BJ (cell line): ENCODE results near the gene PACS2. TPM values are rescaled to one million over a fixed set of nuclear protein-coding genes. Genes with fewer than 3 reads are reported as not detected.

Source experiments
- CTCF ChIA-PET: fragments of 350-600 bp; formaldehyde crosslinking; extraction: SDS; loops from one replicate; lab custom pipeline; 2021; ENCODE audit warnings: antibody characterized with exemption, inconsistent platforms; lab: Yijun Ruan, JAX
- POLR2A ChIA-PET: fragments of 300-600 bp; sonication (Branson Sonifier 250); formaldehyde crosslinking; extraction: SDS; loops from one replicate; lab custom pipeline; 2021; ENCODE audit warnings: antibody characterized with exemption; lab: Charles Lee
- DNase-seq: peaks from one replicate; pipeline ENCODE4 v3.0.0-alpha.2; 2011; ENCODE audit warnings: low read depth
- H3K27me3 ChIP-seq: 2 replicates; pipeline ENCODE4 v1.6.0; 2011; ENCODE audit warnings: low read length; ENCODE audit not compliant: control insufficient read depth, insufficient read depth
- H3K36me3 ChIP-seq: 2 replicates; pipeline ENCODE4 v1.5.1; 2011; ENCODE audit warnings: low read length; ENCODE audit not compliant: control insufficient read depth, insufficient read depth
- H3K4me3 ChIP-seq: 2 replicates; pipeline ENCODE4 v1.5.1; 2011; ENCODE audit warnings: low read depth, mild to moderate bottlenecking, control low read depth, low read length
- polyA plus RNA-seq: library from polyadenylated mRNA; depleted of rRNA; stranded (reverse); fragments of >200 nt; gene quantifications from 2 replicates; pipeline ENCODE4 v1.2.3, GENCODE V29; 2011
- TF ChIP-seq, protein P1 (sequence below): IDR thresholded peaks from 2 replicates; pipeline ENCODE4 v1.5.1; 2011; ENCODE audit warnings: low read depth, mild to moderate bottlenecking, control low read depth, inconsistent platforms, low read length, moderate library complexity; ENCODE audit not compliant: insufficient read depth

Gene PACS2
- polyA plus RNA-seq, 1 experiment, result 21.4 TPM

DNA sequence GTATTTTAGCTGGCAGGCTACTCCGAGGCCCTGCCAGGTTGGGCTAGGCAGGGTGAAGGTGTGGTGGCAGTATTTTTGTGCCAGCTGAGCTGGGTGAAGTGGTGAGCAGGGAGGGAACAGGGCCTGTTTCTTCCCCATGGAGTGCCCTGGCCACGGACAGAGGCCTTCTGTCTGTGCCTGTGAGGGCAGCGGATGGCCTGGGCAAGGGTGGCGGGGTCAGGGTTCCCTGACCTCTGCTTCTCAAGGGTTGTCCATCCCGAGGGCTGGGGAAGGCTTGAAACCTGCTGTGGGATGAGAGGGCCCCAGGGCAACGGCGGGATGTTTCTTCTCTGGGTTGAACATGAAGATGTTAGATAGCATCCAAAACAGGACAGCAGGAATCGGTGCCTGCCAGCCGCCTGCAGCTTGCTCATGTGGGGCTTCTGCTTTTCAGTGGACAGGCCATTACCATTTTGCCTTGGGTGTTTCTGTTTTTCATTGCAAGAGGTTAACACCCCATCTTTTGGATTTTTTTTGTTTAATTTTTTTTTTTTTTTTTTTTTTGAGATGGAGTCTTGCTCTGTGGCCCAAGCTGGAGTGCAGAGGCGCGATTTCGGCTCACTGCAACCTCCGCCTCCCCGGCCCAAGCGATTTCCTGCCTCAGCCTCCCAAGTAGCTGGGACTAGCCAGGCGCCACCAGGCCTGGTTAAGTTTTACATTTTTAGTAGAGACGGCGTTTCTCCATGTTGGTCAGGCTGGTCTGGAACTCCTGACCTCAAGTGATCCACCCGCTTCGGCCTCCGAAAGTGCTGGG is 108.3 kb downstream of the PACS2 start:
- H3K27me3 ChIP-seq, result no peaks in the 10 kb centered on the region
- peaks cover 11% of the 10 kb centered on the region for H3K36me3 ChIP-seq
- TF ChIP-seq, protein P1, sequence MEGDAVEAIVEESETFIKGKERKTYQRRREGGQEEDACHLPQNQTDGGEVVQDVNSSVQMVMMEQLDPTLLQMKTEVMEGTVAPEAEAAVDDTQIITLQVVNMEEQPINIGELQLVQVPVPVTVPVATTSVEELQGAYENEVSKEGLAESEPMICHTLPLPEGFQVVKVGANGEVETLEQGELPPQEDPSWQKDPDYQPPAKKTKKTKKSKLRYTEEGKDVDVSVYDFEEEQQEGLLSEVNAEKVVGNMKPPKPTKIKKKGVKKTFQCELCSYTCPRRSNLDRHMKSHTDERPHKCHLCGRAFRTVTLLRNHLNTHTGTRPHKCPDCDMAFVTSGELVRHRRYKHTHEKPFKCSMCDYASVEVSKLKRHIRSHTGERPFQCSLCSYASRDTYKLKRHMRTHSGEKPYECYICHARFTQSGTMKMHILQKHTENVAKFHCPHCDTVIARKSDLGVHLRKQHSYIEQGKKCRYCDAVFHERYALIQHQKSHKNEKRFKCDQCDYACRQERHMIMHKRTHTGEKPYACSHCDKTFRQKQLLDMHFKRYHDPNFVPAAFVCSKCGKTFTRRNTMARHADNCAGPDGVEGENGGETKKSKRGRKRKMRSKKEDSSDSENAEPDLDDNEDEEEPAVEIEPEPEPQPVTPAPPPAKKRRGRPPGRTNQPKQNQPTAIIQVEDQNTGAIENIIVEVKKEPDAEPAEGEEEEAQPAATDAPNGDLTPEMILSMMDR, result no peak
- DNase-seq, result no peak
- ChIA-PET CTCF (interaction anchor here (1.7 kb wide), 1 partner anchor 67 kb away, joined by 6 read pairs; no protein-coding TSS in a partner anchor), POLR2A (no interaction called here)
- H3K4me3 ChIP-seq, result no peak overlapping the region

DNA sequence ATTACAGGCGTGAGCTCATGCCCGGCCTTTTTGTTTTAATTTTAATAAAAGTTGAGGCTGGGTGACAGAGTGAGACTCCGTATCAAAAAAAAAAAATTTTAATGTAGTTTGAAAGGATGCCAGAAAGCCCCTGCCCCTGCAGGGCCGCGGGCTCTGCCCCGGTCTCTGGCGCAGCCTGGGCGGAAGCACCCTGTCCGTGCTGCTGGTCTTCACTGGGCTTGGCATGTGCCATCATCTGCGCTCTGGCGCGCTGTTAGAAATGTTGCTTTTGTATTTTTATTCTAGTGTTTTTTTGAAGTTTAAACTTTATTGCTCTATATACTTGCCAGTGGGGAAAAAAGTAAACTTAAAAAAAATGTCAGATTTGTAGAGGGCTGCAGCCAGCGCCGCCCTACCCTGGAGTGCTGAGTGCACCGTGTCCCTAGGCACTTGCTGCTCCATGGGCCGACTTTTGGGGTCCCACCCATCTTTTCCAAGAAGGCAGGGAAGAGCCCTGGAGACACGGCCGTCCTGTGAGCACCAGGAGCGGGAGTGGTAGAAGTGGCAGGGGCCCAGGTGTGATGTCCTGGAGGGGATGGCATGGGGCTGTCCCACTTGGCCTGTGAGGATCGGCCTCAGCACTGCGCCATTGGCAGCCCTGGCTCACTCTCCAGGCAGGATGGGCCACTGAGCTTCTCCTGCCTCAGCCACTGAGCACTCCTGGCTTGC is 109.1 kb downstream of the PACS2 start:
- DNase-seq, result no peak
- Histone ChIP-seq H3K4me3 (no peak overlapping the region), H3K36me3 (peaks cover 11% of the 10 kb centered on the region), H3K27me3 (no peaks in the 10 kb centered on the region)
- POLR2A ChIA-PET, result no interaction called here
- TF ChIP-seq, protein P1, result no peak
- CTCF ChIA-PET, result interaction anchor here (1.7 kb wide), 1 partner anchor 67 kb away, joined by 6 read pairs; no protein-coding TSS in a partner anchor

DNA sequence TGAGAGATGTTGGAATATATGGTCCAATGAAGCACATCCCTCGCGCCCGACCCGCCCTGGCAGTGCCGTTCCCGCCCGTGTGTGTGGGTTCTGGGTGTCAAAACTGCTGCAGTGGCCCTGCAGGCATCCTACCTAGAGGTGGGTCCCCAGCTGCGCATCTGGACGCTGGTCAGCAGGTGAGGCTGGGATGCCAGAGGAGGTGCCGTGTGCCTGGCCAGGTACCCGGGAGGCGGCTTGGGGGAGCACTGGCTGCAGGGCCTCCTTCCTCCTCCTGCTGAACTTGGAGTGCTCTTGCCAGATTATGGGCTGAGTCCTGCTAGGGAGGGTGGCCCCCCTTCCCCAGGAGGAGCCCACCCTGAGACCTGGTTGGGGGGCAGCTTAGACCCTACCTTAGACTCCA is 110.3 kb downstream of the PACS2 start:
- POLR2A ChIA-PET, result no interaction called here
- no peak for DNase-seq
- TF ChIP-seq, protein P1, result no peak
- CTCF ChIA-PET, result interaction anchor here (0.8 kb wide), 1 partner anchor 54 kb away, joined by 3 read pairs; no protein-coding TSS in a partner anchor
- H3K27me3 ChIP-seq, result no peaks in the 10 kb centered on the region
- peaks cover 11% of the 10 kb centered on the region for H3K36me3 ChIP-seq
- no peak overlapping the region for H3K4me3 ChIP-seq

GRCh38 chr14:105425823-105426247 is 111.3 kb downstream of the PACS2 start:
- TF ChIP-seq, protein P1, result no peak
- no peak overlapping the region for H3K4me3 ChIP-seq
- DNase-seq, result no peak
- POLR2A ChIA-PET, result no interaction called here
- CTCF ChIA-PET, result no interaction called here
- H3K27me3 ChIP-seq, result no peaks in the 10 kb centered on the region
- peaks cover 11% of the 10 kb centered on the region for H3K36me3 ChIP-seq
